IPS DF 4.7 (cell line): Measurements from ENCODE around the gene SOCS4.

Source experiments
- DNase-seq: peaks from one replicate; pipeline ENCODE4 v3.0.0-alpha.2; 2013; ENCODE audit warnings: low spot score; ENCODE audit errors: extremely low read depth

Gene SOCS4

GRCh38 chr14:55085060-55085660 lies 58.1 kb downstream of the SOCS4 start:
- DNase-seq = no peak

- DNase-seq = no peak
These were observed 59.9 kb downstream of the SOCS4 start for GRCh38 chr14:55086938-55087337.

GRCh38 chr14:55088356-55088755 lies 61.3 kb downstream of the SOCS4 start:
- DNase-seq = no peak

- no peak for DNase-seq
These were observed 65.3 kb downstream of the SOCS4 start for GRCh38 chr14:55092341-55092740.

DNA sequence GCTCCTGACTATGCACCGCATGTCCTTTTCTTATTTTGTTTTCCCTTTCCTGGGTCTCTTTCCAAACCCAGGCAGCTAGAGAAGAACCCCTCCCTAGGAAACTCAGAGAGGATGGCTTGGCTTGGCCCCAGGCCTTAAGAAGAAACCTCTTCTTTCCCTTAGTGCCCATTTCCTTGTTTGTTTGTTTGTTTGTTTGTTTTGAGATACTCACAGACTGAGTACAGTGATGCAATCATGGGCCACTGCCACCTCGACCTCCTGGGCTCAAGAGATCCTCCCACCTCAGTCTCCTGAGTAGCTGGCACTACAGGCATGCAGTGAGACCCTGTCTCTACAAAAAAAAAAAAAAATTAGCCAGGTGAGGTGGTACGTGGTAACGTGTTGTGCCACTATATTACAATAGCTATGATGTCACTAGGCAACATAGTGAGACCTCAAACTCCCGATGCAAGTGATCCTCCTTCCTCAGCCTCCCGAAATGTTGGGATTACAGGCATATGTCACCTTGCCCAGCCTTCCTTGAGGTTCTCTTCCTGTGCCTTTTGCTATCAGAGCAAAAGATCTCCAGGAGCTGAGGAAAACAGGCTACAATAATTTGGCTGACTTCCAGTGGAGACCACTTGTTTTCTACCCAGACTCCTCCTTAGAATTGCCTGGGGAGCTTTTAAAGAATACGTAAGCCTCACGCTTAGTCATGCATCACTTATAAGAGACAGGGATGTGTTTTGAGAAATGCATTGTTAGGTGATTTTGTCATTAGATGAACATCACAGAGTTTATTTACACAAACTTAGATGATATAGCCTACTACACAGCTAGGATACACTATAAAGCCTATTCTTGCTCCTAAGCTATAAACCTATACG lies 67.5 kb downstream of the SOCS4 start:
- DNase-seq = no peak

DNA sequence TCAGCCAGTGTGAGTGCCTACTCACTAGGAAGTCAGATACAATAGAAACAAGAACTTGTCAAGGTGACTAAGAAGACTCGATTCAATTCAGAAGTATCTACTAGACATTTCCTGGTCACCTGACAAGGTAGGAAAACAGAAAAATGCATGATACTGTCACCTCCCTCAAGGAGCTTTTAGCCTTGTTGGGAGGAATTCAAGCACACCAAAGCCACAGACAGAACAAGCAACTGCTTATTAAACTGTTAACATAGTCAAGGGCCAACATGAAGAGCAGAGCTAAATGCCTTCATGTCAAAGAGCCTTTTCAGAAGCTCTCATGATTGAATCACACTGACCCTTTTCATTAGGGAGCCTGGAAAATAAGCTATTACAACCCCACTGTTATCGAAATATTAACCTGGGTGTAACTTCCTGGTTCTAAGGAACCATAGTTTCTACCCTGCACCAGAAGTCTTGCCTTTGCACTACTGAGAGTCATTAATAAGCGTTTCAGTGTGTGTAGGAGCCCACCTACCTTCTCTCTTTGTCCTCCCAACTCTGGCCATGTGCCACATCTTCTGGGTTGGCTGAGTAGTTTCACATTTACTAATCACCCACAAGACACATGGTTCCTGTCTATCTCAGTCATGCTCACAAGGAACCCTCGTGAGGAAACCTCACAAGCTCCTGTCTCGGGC lies 71.0 kb downstream of the SOCS4 start:
- no peak for DNase-seq

GRCh38 chr14:55098561-55098898 lies 71.5 kb downstream of the SOCS4 start:
- DNase-seq = no peak
